SK-N-SH treated with all-trans-retinoic acid at 6 μM for 48 hours (cell line): ENCODE results near the gene SUN2.

ENCODE experiments used
- ATAC-seq: fragments of 200-7000 bp; cut with Tn5 transposase; 3 replicates; pipeline ENCODE4 v1.9.1; 2020; ENCODE audit warnings: mild to moderate bottlenecking, moderate library complexity
- ARNTL ChIP-seq: fragments of 450-650 bp; formaldehyde crosslinking; IDR thresholded peaks from 2 replicates; pipeline ENCODE4 v1.5.0; 2020; ENCODE audit warnings: low read depth, mild to moderate bottlenecking, moderate library complexity, borderline replicate concordance
- BACH2 ChIP-seq: fragments of 250-450 bp; sonication (Bioruptor Pico); IDR thresholded peaks from 2 replicates; pipeline ENCODE4 v1.9.0; 2021; ENCODE audit warnings: mild to moderate bottlenecking, borderline replicate concordance
- CSDC2 ChIP-seq: fragments of 250-450 bp; sonication (Bioruptor Pico); IDR thresholded peaks from 2 replicates; pipeline ENCODE4 v1.5.0; 2020; ENCODE audit warnings: mild to moderate bottlenecking, moderate library complexity
- ESRRG ChIP-seq: fragments of 250-450 bp; sonication (Bioruptor Pico); IDR thresholded peaks from 2 replicates; pipeline ENCODE4 v1.6.1; 2021; ENCODE audit warnings: mild to moderate bottlenecking
- GLIS3 ChIP-seq: fragments of 250-450 bp; sonication (Bioruptor Pico); IDR thresholded peaks from 2 replicates; pipeline ENCODE4 v1.5.0; 2020; ENCODE audit warnings: mild to moderate bottlenecking, moderate library complexity
- ISL1 ChIP-seq: fragments of 250-450 bp; sonication (Bioruptor Pico); IDR thresholded peaks from 2 replicates; pipeline ENCODE4 v2.1.2; 2022; ENCODE audit warnings: mild to moderate bottlenecking, moderate library complexity
- OSR1 ChIP-seq: fragments of 250-450 bp; sonication (Bioruptor Pico); IDR thresholded peaks from 2 replicates; pipeline ENCODE4 v1.8.0; 2022; ENCODE audit warnings: moderate library complexity, mild to moderate bottlenecking, inconsistent platforms
- PATZ1 ChIP-seq: fragments of 250-450 bp; sonication (Bioruptor Pico); IDR thresholded peaks from 2 replicates; pipeline ENCODE4 v1.8.0; 2020; ENCODE audit warnings: mild to moderate bottlenecking, moderate library complexity, borderline replicate concordance
- PPARA ChIP-seq: fragments of 250-450 bp; sonication (Bioruptor Pico); IDR thresholded peaks from 2 replicates; pipeline ENCODE4 v1.5.0; 2020; ENCODE audit warnings: mild to moderate bottlenecking, borderline replicate concordance
- RARB ChIP-seq: fragments of 250-450 bp; sonication (Bioruptor Pico); IDR thresholded peaks from 2 replicates; pipeline ENCODE4 v1.8.0; 2021; ENCODE audit warnings: mild to moderate bottlenecking, moderate library complexity
- SNAI2 ChIP-seq: fragments of 250-450 bp; sonication (Bioruptor Pico); IDR thresholded peaks from 2 replicates; pipeline ENCODE4 v1.5.0; 2020; ENCODE audit warnings: mild to moderate bottlenecking, moderate library complexity
- TCF4 ChIP-seq: fragments of 250-450 bp; sonication (Bioruptor Pico); IDR thresholded peaks from 2 replicates; pipeline ENCODE4 v1.8.0; 2021; ENCODE audit warnings: mild to moderate bottlenecking, moderate library complexity, borderline replicate concordance
- TOX ChIP-seq: fragments of 250-450 bp; sonication (Bioruptor Pico); IDR thresholded peaks from 2 replicates; pipeline ENCODE4 v1.8.0; 2021; ENCODE audit warnings: mild to moderate bottlenecking, moderate library complexity, borderline replicate concordance
- ZC3H10 ChIP-seq: fragments of 250-450 bp; sonication (Bioruptor Pico); IDR thresholded peaks from 2 replicates; pipeline ENCODE4 v1.5.1; 2021; ENCODE audit warnings: mild to moderate bottlenecking, moderate library complexity
- ZFP3 ChIP-seq: fragments of 250-450 bp; sonication (Bioruptor Pico); IDR thresholded peaks from 2 replicates; pipeline ENCODE4 v1.5.0; 2020; ENCODE audit warnings: mild to moderate bottlenecking, moderate library complexity
- ZFP30 ChIP-seq: fragments of 450-650 bp; formaldehyde crosslinking; IDR thresholded peaks from 2 replicates; pipeline ENCODE4 v1.5.0; 2022; ENCODE audit warnings: mild to moderate bottlenecking, moderate library complexity
- ZNF565 ChIP-seq: fragments of 450-650 bp; formaldehyde crosslinking; conservative IDR thresholded peaks from 2 replicates; pipeline ENCODE4 v1.5.0; 2020; ENCODE audit warnings: low read depth, mild to moderate bottlenecking, moderate library complexity
- ZNF70 ChIP-seq: fragments of 450-650 bp; formaldehyde crosslinking; IDR thresholded peaks from 2 replicates; pipeline ENCODE4 v1.5.0; 2020; ENCODE audit warnings: mild to moderate bottlenecking, moderate library complexity
- TF ChIP-seq, protein P1 (sequence below): fragments of 250-450 bp; sonication (Bioruptor Pico); IDR thresholded peaks from 2 replicates; pipeline ENCODE4 v1.5.0; 2020; ENCODE audit warnings: mild to moderate bottlenecking, moderate library complexity
- TF ChIP-seq, protein P2 (sequence below): fragments of 250-450 bp; sonication (Bioruptor Pico); IDR thresholded peaks from 2 replicates; pipeline ENCODE4 v1.8.0; 2021; ENCODE audit warnings: low read depth, mild to moderate bottlenecking, moderate library complexity, borderline replicate concordance
- TF ChIP-seq, protein P3 (sequence below): fragments of 250-450 bp; sonication (Bioruptor Pico); IDR thresholded peaks from 2 replicates; pipeline ENCODE4 v1.5.1; 2021; ENCODE audit warnings: mild to moderate bottlenecking, moderate library complexity
- TF ChIP-seq, protein P4 (sequence below): fragments of 250-450 bp; sonication (Bioruptor Pico); IDR thresholded peaks from 2 replicates; pipeline ENCODE4 v1.5.1; 2020; ENCODE audit warnings: low read depth, mild to moderate bottlenecking, moderate library complexity

Gene SUN2

GRCh38 chr22:38798496-38798895 is 42.7 kb upstream of the SUN2 start:
- no peak for ATAC-seq
- no peak for TF ChIP-seq ARNTL (CRISPR knock-in tag)
- TF ChIP-seq OSR1 (CRISPR knock-in tag): no peak
- TF ChIP-seq ZC3H10 (CRISPR knock-in tag): no peak
- TF ChIP-seq RARB (CRISPR knock-in tag): no peak

- TF ChIP-seq ISL1 (CRISPR knock-in tag) (no peak), BACH2 (CRISPR knock-in tag) (no peak), ESRRG (CRISPR knock-in tag) (no peak), SNAI2 (CRISPR knock-in tag) (no peak), PATZ1 (CRISPR knock-in tag) (no peak), GLIS3 (CRISPR knock-in tag) (no peak), OSR1 (CRISPR knock-in tag) (no peak), ZNF565 (CRISPR knock-in tag) (no peak), ZC3H10 (CRISPR knock-in tag) (no peak), CSDC2 (CRISPR knock-in tag) (no peak), PPARA (CRISPR knock-in tag) (no peak), ZFP3 (CRISPR knock-in tag) (no peak), RARB (CRISPR knock-in tag) (no peak), ARNTL (CRISPR knock-in tag) (no peak), TCF4 (no peak), ZFP30 (CRISPR knock-in tag) (no peak)
- TF ChIP-seq, protein P1, sequence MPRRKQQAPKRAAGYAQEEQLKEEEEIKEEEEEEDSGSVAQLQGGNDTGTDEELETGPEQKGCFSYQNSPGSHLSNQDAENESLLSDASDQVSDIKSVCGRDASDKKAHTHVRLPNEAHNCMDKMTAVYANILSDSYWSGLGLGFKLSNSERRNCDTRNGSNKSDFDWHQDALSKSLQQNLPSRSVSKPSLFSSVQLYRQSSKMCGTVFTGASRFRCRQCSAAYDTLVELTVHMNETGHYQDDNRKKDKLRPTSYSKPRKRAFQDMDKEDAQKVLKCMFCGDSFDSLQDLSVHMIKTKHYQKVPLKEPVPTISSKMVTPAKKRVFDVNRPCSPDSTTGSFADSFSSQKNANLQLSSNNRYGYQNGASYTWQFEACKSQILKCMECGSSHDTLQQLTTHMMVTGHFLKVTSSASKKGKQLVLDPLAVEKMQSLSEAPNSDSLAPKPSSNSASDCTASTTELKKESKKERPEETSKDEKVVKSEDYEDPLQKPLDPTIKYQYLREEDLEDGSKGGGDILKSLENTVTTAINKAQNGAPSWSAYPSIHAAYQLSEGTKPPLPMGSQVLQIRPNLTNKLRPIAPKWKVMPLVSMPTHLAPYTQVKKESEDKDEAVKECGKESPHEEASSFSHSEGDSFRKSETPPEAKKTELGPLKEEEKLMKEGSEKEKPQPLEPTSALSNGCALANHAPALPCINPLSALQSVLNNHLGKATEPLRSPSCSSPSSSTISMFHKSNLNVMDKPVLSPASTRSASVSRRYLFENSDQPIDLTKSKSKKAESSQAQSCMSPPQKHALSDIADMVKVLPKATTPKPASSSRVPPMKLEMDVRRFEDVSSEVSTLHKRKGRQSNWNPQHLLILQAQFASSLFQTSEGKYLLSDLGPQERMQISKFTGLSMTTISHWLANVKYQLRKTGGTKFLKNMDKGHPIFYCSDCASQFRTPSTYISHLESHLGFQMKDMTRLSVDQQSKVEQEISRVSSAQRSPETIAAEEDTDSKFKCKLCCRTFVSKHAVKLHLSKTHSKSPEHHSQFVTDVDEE: no peak
- TF ChIP-seq, protein P2, sequence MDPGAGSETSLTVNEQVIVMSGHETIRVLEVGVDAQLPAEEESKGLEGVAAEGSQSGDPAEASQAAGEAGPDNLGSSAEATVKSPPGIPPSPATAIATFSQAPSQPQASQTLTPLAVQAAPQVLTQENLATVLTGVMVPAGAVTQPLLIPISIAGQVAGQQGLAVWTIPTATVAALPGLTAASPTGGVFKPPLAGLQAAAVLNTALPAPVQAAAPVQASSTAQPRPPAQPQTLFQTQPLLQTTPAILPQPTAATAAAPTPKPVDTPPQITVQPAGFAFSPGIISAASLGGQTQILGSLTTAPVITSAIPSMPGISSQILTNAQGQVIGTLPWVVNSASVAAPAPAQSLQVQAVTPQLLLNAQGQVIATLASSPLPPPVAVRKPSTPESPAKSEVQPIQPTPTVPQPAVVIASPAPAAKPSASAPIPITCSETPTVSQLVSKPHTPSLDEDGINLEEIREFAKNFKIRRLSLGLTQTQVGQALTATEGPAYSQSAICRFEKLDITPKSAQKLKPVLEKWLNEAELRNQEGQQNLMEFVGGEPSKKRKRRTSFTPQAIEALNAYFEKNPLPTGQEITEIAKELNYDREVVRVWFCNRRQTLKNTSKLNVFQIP (CRISPR knock-in tag): no peak
- TF ChIP-seq, protein P3, sequence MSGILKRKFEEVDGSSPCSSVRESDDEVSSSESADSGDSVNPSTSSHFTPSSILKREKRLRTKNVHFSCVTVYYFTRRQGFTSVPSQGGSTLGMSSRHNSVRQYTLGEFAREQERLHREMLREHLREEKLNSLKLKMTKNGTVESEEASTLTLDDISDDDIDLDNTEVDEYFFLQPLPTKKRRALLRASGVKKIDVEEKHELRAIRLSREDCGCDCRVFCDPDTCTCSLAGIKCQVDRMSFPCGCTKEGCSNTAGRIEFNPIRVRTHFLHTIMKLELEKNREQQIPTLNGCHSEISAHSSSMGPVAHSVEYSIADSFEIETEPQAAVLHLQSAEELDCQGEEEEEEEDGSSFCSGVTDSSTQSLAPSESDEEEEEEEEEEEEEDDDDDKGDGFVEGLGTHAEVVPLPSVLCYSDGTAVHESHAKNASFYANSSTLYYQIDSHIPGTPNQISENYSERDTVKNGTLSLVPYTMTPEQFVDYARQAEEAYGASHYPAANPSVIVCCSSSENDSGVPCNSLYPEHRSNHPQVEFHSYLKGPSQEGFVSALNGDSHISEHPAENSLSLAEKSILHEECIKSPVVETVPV: no peak
- no peak for ATAC-seq
These were observed 40.6 kb upstream of the SUN2 start for GRCh38 chr22:38796262-38796957.

DNA sequence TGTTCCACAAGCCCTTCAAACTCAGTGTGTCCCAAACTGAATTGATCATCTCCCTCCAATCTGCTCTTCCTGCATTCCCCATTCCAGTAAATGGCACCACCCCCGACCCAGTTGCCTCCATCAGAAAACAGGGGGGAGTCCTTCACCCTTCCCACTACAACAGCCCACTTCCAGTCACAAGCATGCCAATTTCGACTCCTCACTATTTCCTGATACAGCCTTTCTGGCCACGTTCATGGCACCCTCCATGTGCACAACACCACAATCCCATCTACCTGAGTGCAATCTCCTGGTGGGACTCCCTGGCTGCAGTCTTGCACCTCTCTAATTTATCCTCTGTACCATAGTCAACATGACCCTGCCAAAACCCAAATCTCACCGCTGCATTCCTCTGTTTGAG is 39.8 kb upstream of the SUN2 start:
- ATAC-seq: no peak
- no peak for TF ChIP-seq ARNTL (CRISPR knock-in tag)

DNA sequence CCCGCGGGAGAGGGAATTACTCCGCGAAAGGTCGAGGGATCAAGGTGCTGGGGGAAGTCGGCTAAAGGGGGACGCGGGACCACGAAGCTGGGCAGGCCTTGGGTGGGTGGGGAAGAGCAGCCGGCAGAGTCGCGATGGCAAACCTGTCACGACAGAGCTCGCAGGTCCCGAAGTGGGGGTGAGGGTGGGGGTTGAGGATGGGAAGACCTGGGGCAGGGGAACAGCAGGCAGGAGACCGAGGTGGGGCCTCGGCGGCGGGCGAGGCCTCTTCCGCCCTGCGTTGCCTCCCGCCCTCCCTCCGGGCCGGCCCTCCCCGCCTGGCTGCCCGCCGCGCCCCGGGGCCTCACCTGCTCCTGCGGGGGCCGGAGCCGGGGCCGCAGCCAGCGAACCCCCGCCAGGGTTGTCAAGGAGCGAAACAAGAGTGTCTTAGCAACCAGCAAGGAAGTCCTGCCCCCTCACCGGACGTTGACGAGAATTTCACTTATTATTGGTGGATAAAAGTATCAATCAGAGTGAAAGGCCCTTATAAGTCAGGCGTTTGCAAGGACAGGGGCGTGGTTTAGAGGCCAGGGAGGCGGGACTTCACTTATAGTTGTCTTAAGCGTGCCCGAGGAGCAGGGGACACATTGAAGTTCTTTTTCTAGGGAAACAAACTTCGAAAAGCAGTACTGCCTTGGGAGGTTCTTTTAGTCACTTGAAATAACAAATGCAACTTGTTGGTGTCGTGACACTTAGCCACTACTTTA is 38.1 kb upstream of the SUN2 start, which contains the start of gene DNAL4:
Gene DNAL4 (minus strand): TSS at position 423 of the 746 bp plus-strand sequence. CDS start 11,412 bp downstream, outside the sequence.
- TF ChIP-seq, protein P4, sequence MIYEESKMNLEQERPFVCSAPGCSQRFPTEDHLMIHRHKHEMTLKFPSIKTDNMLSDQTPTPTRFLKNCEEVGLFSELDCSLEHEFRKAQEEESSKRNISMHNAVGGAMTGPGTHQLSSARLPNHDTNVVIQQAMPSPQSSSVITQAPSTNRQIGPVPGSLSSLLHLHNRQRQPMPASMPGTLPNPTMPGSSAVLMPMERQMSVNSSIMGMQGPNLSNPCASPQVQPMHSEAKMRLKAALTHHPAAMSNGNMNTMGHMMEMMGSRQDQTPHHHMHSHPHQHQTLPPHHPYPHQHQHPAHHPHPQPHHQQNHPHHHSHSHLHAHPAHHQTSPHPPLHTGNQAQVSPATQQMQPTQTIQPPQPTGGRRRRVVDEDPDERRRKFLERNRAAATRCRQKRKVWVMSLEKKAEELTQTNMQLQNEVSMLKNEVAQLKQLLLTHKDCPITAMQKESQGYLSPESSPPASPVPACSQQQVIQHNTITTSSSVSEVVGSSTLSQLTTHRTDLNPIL (CRISPR knock-in tag): no peak
- TF ChIP-seq, protein P3: no peak
- TF ChIP-seq TOX (CRISPR knock-in tag) (no peak), ZNF70 (CRISPR knock-in tag) (no peak), ESRRG (CRISPR knock-in tag) (no peak)
- TF ChIP-seq, all 23 proteins: peak for 0
- peak; percentile 99 for ATAC-seq
